GM10266 (cell line): ENCODE results near the gene DMBX1.

Source experiments
- DNase-seq: peaks from one replicate; pipeline ENCODE4 v3.0.0; 2012; ENCODE audit errors: extremely low spot score
- TF ChIP-seq, protein P1 (sequence below): IDR thresholded peaks from 2 replicates; pipeline ENCODE4 v1.5.1; 2012; ENCODE audit warnings: mild to moderate bottlenecking, low read depth; ENCODE audit not compliant: control insufficient read depth, insufficient read depth; ENCODE audit errors: missing control alignments

DMBX1 gene

DNA sequence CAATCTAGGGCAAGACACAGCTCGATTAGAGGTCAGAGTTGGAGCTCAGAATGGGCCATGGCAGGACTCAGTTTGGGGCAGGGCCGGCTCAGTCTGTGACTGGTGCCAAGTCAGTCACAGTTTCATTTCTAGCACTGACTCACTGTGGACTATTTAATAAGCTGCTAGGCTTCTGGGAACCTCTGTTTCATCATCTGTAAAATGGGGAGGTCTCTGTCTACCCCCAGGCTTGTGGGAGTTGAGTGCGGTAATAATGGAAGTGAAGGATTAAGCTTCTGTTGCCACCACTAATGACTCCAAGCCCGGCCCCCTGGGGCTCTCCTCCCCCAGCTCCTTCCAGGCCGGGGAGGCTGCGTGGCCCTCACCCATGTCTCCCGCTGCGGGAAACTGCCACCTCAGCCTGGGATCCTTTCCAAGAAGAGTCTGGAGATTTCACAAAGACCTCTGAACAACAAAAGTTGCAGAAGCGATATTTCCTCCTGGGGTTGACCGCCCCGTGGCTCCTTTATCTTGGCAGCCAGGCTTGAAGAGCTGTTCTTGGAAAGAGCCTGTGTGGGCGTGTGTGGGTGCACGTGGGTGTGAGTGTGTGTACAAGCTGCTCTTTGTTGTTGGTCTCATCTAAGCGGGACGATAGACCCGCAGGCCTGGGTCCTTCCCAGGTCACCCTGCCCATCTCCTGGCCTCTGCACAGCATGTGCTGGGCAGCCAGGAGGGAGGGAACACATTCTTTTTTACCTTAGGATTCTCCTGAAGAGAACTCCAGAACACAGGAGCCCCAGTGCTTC lies 32.7 kb downstream of the DMBX1 start:
- TF ChIP-seq, protein P1, sequence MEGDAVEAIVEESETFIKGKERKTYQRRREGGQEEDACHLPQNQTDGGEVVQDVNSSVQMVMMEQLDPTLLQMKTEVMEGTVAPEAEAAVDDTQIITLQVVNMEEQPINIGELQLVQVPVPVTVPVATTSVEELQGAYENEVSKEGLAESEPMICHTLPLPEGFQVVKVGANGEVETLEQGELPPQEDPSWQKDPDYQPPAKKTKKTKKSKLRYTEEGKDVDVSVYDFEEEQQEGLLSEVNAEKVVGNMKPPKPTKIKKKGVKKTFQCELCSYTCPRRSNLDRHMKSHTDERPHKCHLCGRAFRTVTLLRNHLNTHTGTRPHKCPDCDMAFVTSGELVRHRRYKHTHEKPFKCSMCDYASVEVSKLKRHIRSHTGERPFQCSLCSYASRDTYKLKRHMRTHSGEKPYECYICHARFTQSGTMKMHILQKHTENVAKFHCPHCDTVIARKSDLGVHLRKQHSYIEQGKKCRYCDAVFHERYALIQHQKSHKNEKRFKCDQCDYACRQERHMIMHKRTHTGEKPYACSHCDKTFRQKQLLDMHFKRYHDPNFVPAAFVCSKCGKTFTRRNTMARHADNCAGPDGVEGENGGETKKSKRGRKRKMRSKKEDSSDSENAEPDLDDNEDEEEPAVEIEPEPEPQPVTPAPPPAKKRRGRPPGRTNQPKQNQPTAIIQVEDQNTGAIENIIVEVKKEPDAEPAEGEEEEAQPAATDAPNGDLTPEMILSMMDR: no peak
- no peak for DNase-seq

DNA sequence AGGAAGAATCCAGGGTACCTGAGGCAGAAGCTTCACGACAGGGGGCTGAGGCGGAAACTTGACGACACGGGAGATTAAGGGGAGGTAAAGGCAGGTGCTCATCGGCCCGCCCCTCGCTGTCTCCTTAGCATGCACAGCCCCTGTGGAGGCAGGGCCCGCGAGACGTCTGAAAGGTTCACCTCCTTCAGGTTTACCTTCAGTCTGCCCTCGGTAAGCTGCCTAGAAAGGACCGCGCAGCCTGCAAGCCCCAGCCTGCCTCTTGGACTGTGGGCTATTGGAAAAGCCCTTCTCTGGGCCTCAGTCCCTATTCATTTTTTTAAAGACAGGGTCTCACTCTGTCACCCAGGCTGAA lies 33.3 kb downstream of the DMBX1 start:
- no peak for DNase-seq
- TF ChIP-seq, protein P1: no peak

DNA sequence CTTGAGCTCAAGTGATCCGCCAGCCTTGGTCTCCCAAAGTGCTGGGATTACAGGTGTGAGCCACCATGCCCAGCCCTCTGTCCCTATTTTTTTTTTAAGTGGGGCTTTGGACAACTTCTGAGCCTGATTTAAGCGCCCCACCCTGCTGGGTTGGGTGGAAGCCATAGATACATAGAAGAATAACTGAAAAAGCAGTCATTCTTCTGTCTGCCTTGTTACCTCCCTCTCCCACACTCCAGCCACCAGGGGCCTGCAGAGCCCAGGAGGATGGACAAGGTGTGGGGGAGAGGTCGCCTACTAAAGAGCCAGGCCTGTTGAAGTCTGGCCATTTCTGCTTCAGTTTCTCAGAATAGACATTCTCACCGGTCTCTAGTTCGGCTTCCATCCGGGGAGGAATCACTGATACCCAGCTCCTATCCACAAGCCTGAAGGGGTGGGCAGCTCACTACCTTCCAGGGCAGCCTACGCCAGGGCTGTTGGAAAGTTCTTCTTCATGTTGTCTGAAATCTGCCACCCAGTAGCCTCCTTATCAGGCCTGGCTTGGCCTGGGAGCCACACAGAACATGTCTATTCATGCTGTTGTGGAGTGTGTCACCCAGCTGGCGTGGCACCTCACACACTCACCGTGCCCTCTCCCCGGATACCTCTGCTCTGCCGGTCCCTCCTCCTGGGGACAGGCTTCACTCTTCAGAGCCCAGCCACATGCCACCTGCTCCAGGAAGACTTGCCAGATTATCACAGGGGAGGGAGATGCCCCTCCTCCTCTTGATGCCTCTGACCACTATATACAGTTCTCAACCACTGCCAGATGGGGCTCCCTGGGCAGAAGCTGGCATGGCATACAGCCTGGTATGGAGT lies 34.1 kb downstream of the DMBX1 start:
- TF ChIP-seq, protein P1: no peak
- DNase-seq: no peak

DNA sequence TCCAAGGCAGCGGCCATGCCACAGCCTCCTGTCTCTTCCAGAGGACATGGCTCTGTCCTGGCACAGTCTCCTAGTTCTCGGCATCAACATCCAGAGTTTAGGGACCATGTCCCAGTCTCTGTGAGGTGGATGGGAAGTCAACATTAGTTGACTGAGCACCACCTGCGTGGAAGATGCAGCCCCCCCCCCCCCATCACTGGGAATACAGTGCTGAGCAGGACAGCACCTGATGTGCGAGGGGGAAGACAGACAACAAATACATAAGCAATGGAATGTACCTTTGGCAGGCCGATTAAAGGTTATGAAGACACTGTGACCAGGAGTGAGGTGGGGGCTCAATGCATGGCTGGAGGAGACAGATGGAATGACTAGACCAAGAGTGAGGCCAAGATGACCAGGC lies 35.2 kb downstream of the DMBX1 start:
- DNase-seq: no peak
- TF ChIP-seq, protein P1: no peak

DNA sequence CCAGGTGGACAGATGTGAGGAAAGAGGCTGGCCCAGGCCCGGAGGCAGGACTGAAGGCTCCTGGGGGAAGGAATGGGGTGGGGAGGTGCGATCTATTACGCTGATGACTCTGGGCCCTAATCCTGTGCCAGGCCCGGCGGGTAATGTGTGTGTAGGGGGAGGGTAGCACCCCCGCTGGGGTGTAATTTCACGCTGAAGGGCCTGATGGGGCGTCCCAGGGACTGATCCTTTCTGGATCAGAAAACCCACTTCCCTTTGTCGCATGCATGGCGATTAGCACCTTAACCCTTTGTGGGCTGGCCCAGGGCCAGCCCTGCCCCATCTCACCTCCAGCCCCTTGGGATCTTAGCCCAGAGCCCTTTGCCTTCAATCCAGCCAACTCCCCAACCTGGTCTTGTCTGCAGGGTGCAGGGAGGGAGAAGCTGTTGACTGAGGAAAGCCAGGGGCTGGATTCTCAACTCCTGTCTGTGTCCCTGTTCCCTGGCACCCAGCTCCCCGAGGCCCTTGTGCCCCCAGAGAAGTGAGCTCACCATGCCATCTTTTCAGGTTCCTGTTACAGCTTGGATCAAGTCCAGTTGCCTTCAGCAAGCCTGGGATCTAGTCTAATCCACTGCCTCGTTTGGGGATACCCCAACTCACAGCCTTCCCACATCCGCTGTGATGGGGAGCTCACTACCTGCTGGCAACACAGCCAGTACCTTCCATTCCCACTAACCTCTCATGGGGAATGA lies 35.8 kb downstream of the DMBX1 start:
- TF ChIP-seq, protein P1: no peak
- DNase-seq: no peak

DNA sequence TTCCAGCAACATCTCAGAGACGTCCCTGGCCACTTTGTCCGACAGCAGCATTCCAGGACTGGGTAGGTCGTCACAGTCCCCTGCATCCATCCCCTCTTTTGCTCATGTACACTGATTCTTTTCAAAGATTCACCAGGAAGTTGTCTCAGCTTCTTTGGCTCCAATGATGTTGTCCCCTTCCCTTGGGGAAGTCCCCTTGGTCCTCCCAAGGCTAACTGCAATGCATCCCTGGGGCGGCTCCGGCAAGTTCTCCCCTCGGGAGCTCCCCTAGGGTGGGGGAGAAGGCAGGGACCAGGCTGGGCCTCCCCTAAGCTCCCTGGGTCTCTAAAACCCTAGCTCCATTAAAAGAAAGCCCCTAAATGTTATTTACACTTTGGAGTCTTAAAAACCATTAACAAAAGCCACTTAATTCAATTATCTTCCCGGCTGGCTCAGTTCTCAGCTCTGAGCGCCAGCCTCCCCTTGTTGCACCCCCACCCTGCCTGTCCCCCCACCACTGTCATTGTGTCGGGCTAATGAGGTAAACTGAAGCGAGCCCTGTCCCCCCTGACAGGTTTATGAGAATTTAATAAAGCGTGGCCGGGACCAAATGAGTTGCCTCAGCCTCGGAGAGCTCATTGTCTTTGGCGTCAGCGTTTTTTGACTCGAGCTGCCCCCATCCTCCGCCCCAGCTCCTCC lies 36.5 kb downstream of the DMBX1 start:
- TF ChIP-seq, protein P1: no peak
- DNase-seq: no peak
